HEK293T (cell line): Measurements from ENCODE around the gene CCR7.

ENCODE experiments used
- CTCF ChIA-PET: fragments of 350-600 bp; formaldehyde crosslinking; extraction: SDS; loops from one replicate; lab custom pipeline; 2021; ENCODE audit warnings: antibody characterized with exemption, inconsistent platforms; lab: Yijun Ruan, JAX
- POLR2A ChIA-PET: fragments of 350-600 bp; formaldehyde crosslinking; extraction: SDS; loops from one replicate; lab custom pipeline; 2020; ENCODE audit warnings: antibody characterized with exemption, inconsistent platforms; lab: Yijun Ruan, JAX
- DNase-seq: peaks from one replicate; pipeline ENCODE4 v3.0.0; 2012; ENCODE audit warnings: mixed read lengths; ENCODE audit errors: extremely low spot score
- ARNT ChIP-seq: fragments of 450-650 bp; IDR thresholded peaks from 2 replicates; pipeline ENCODE4 v1.6.1; 2017; ENCODE audit warnings: mild to moderate bottlenecking
- BHLHE40 ChIP-seq: fragments of 450-650 bp; IDR thresholded peaks from 2 replicates; pipeline ENCODE4 v1.6.1; 2016; ENCODE audit warnings: mild to moderate bottlenecking, moderate library complexity, borderline replicate concordance
- CTBP1 ChIP-seq: fragments of 450-650 bp; IDR thresholded peaks from 2 replicates; pipeline ENCODE4 v1.6.1; 2016; ENCODE audit warnings: borderline replicate concordance
- ELF4 ChIP-seq: fragments of 450-650 bp; IDR thresholded peaks from 2 replicates; pipeline ENCODE4 v1.6.1; 2017; ENCODE audit warnings: antibody characterized with exemption
- FOXA1 ChIP-seq: fragments of 450-650 bp; IDR thresholded peaks from 2 replicates; pipeline ENCODE4 v1.6.1; 2016; ENCODE audit warnings: mild to moderate bottlenecking
- FOXK2 ChIP-seq: fragments of 450-650 bp; IDR thresholded peaks from 2 replicates; pipeline ENCODE4 v1.6.1; 2016; ENCODE audit warnings: mild to moderate bottlenecking
- FOXM1 ChIP-seq: fragments of 450-650 bp; IDR thresholded peaks from 2 replicates; pipeline ENCODE4 v1.6.1; 2017; ENCODE audit warnings: mild to moderate bottlenecking, borderline replicate concordance
- HDGF ChIP-seq: fragments of 450-650 bp; IDR thresholded peaks from 2 replicates; pipeline ENCODE4 v1.6.1; 2017; ENCODE audit warnings: antibody characterized with exemption, borderline replicate concordance
- L3MBTL2 ChIP-seq: fragments of 450-650 bp; conservative IDR thresholded peaks from 2 replicates; pipeline ENCODE4 v1.6.1; 2016; ENCODE audit warnings: mild to moderate bottlenecking
- LEF1 ChIP-seq: fragments of 450-650 bp; IDR thresholded peaks from 2 replicates; pipeline ENCODE4 v1.6.1; 2017; ENCODE audit warnings: mild to moderate bottlenecking, borderline replicate concordance
- NFRKB ChIP-seq: fragments of 450-650 bp; IDR thresholded peaks from 2 replicates; pipeline ENCODE4 v1.6.1; 2016; ENCODE audit warnings: mild to moderate bottlenecking, moderate library complexity
- SP1 ChIP-seq: fragments of 450-650 bp; IDR thresholded peaks from 2 replicates; pipeline ENCODE4 v1.6.1; 2017
- SUZ12 ChIP-seq: fragments of 450-650 bp; IDR thresholded peaks from 2 replicates; pipeline ENCODE4 v1.6.1; 2016; ENCODE audit warnings: mild to moderate bottlenecking
- TARDBP ChIP-seq: fragments of 450-650 bp; IDR thresholded peaks from 2 replicates; pipeline ENCODE4 v1.6.1; 2016
- ZNF384 ChIP-seq: fragments of 450-650 bp; IDR thresholded peaks from 2 replicates; pipeline ENCODE4 v1.6.1; 2016
- TF ChIP-seq, protein P1 (sequence below): fragments of 450-650 bp; IDR thresholded peaks from 2 replicates; pipeline ENCODE4 v1.6.1; 2016

CCR7 gene

DNA sequence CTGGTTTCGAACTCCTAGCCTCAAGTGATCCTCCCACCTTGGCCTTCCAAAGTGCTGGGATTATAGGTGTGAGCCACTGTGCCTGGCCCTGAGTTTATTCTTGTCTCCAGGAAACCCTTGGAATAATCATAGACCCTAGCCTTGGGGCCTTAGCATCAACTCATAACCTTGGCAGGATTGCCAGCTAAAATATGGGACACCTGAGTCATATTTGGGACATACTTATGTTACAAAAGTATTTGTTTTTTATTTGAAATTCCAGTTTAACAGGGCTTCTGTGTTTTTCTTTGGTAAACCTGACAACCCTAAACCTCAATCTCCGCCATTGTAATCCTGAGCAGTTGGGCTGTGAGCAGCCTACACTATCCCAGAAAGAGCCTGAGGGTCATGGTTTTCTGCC is 35.3 kb downstream of the CCR7 start:
- ChIA-PET POLR2A (no interaction called here), CTCF (interaction anchor here (0.6 kb wide), 1 partner anchor 54 kb away, joined by 3 read pairs; no protein-coding TSS in a partner anchor)
- no peak for DNase-seq
- no peak for TF ChIP-seq HDGF
- no peak for TF ChIP-seq SP1
- TF ChIP-seq TARDBP = no peak
- no peak for TF ChIP-seq SUZ12
- TF ChIP-seq FOXK2 = no peak
- TF ChIP-seq LEF1 = no peak
- TF ChIP-seq BHLHE40 = no peak
- no peak for TF ChIP-seq L3MBTL2
- TF ChIP-seq ARNT = no peak
- no peak for TF ChIP-seq NFRKB
- TF ChIP-seq CTBP1 = no peak
- no peak for TF ChIP-seq ZNF384
- TF ChIP-seq, protein P1, sequence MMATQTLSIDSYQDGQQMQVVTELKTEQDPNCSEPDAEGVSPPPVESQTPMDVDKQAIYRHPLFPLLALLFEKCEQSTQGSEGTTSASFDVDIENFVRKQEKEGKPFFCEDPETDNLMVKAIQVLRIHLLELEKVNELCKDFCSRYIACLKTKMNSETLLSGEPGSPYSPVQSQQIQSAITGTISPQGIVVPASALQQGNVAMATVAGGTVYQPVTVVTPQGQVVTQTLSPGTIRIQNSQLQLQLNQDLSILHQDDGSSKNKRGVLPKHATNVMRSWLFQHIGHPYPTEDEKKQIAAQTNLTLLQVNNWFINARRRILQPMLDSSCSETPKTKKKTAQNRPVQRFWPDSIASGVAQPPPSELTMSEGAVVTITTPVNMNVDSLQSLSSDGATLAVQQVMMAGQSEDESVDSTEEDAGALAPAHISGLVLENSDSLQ = no peak
- TF ChIP-seq ELF4 = no peak

- ChIA-PET CTCF (no interaction called here), POLR2A (no interaction called here)
- no peak for TF ChIP-seq SP1
- TF ChIP-seq CTBP1 = no peak
- TF ChIP-seq, protein P1 = no peak
- TF ChIP-seq FOXM1 = no peak
- TF ChIP-seq LEF1 = no peak
- no peak for TF ChIP-seq L3MBTL2
- TF ChIP-seq FOXK2 = no peak
- TF ChIP-seq TARDBP = no peak
- no peak for TF ChIP-seq HDGF
- no peak for TF ChIP-seq SUZ12
- no peak for TF ChIP-seq NFRKB
- TF ChIP-seq ARNT = no peak
- no peak for TF ChIP-seq ELF4
- TF ChIP-seq FOXA1 = no peak
- no peak for TF ChIP-seq BHLHE40
- no peak for TF ChIP-seq ZNF384
These were observed 36.4 kb downstream of the CCR7 start for GRCh38 chr17:40528692-40529417.

GRCh38 chr17:40526668-40527067 is 38.6 kb downstream of the CCR7 start:
- ChIA-PET CTCF (no interaction called here), POLR2A (no interaction called here)
- DNase-seq = no peak
- TF ChIP-seq ZNF384 = no peak

More at GRCh38 chr17:40528692-40529417, 36.4 kb downstream of the CCR7 start:
- DNase-seq = no peak

- POLR2A ChIA-PET = no interaction called here
These were observed 40.0 kb downstream of the CCR7 start for GRCh38 chr17:40525294-40525693.

DNA sequence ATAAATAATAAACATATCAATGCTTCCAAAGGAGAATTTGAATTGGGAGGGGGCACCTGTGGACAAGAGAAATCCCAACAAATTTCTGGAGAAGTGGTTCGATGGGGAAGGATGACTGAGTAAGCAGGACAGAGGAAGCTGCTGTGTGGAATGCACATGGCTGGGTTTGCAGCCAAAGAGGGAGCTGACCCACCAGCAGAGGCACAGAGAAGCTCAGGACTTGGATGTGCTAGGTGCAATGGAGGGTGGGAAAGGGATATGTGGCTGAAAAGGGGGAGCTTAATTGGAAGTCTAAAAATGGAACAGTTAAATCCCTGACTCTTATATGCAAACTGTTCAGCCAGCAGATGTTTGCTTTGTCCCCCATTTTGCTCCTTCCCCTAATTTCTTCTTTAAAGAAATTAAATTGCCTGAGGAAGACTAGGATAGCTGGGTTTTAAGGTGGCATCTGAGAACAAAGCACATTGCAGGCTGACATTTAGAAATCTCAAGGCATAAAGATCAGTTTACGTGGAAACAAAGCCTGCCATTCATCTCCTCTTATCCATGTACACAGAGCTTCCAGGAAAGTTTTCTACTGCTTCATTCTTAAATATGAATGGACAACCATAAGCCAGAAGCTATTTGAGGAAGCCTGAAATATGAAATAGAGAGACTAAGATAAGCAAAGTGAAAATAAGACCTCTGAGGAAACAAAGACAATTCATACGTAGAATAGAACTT is 40.9 kb downstream of the CCR7 start:
- no peak for TF ChIP-seq SP1
- no peak for TF ChIP-seq ZNF384
- no peak for TF ChIP-seq LEF1
- no peak for TF ChIP-seq HDGF
- TF ChIP-seq BHLHE40 = no peak
- TF ChIP-seq CTBP1 = no peak
- no peak for TF ChIP-seq L3MBTL2
- TF ChIP-seq NFRKB = no peak
- no peak for TF ChIP-seq TARDBP
- no peak for TF ChIP-seq FOXM1
- no peak for TF ChIP-seq ELF4
- no peak for TF ChIP-seq ARNT
- TF ChIP-seq FOXA1 = no peak
- no peak for TF ChIP-seq FOXK2
- TF ChIP-seq, protein P1 = no peak
- TF ChIP-seq SUZ12 = no peak
- ChIA-PET POLR2A (no interaction called here), CTCF (interaction anchor here (1.0 kb wide), 1 partner anchor 11 kb away, joined by 3 read pairs; no protein-coding TSS in a partner anchor)
- no peak for DNase-seq

More at GRCh38 chr17:40525294-40525693, 40.0 kb downstream of the CCR7 start:
- TF ChIP-seq LEF1 (no peak), HDGF (no peak), FOXK2 (no peak), BHLHE40 (no peak), ZNF384 (no peak), NFRKB (no peak), CTBP1 (no peak), ARNT (no peak), L3MBTL2 (no peak), SUZ12 (no peak), FOXM1 (no peak), FOXA1 (no peak), TARDBP (no peak), SP1 (no peak), ELF4 (no peak)
- TF ChIP-seq, protein P1 = no peak
- CTCF ChIA-PET = interaction anchor here (0.6 to 1.0 kb wide), 2 partner anchors 12 to 492 kb away, joined by 3 read pairs; no protein-coding TSS in a partner anchor
- no peak for DNase-seq
